DLD1 (cell line): Measurements from ENCODE around the gene CCDC78.

Experiments used
- in situ Hi-C: cut with HindIII; loops from 2 replicates; pipeline ENCODE4 v1.10.0; 2017; ENCODE audit warnings: low sequenced_read_pairs

The CCDC78 gene

DNA sequence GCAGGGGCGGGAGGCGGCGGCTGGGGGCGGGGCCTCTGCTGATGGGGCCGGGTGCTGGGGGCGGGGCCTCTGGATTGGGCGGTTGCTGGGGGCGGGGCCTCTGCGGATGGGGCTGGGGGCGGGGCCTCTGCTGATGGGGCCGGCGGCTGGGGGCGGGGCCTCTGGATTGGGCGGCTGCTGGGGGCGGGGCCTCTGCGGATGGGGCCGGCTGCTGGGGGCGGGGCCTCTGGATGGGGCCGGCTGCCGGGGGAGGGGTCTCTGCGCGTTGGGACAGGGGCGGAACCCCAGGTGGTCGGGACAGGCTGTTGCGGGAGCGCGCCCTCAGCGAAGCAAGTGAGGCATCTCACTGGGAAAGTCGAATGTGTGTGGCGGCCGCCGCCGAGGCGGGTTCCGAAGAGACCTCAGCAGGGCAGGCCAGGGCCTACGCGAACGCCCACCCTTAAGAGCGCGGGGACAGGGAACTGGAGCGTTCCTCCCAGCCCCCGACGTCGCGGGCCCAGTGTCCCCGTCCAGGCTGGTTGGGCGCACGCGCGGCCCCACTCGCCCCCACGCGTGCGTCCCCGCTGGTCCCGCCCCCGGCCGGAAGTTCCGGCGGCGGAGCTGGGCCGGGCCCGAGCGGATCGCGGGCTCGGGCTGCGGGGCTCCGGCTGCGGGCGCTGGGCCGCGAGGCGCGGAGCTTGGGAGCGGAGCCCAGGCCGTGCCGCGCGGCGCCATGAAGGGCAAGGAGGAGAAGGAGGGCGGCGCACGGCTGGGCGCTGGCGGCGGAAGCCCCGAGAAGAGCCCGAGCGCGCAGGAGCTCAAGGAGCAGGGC is 46.2 kb downstream of the CCDC78 start, which contains the start of gene STUB1:
Gene STUB1 (plus strand): TSS at position 597 of the 811 bp plus-strand sequence. CDS start 116 bp downstream, at position 713.
- in situ Hi-C loops, result no loop called here

GRCh38 chr16:678858-679813 is 47.1 kb downstream of the CCDC78 start:
- in situ Hi-C loops, result no loop called here

DNA sequence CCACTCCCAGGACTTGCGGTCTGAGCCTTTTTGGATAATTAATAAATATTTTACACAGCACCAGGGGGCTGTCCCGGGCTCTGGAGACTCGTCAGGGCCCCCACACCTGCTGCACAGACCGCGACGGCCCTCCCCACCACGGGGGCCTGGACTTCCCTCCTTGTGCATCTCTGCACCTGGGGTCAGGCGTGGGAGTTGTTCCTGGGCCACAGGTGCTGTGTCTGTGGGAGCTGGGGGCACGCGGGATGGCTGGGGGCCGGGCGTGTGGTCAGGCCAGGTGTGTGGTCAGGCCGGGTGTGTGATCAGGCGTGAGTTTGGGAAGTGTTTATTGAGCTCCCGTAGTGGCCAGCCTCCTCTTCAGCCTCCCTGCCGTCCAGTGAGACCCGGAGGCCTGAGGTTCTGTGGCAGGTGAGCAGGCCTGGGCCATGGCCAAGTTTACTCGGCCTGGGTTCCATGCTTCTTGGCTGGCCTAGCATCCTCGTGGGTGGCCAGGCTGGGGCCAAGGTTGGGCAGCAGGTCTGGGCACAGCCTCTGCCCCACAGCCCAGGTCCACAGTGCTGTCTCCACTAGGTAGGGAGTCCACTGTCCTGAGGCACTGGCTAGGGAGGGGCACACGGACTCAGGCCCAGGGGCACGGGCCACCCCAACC is 47.9 kb downstream of the CCDC78 start:
- in situ Hi-C loops, result no loop called here

- in situ Hi-C loops, result no loop called here
Measured at GRCh38 chr16:677316-678190, 48.7 kb downstream of the CCDC78 start.

GRCh38 chr16:676913-677312 is 49.3 kb downstream of the CCDC78 start:
- in situ Hi-C loops, result no loop called here

- in situ Hi-C loops, result no loop called here
Measured at GRCh38 chr16:676565-676902, 49.7 kb downstream of the CCDC78 start.

GRCh38 chr16:675884-676564 is 50.2 kb downstream of the CCDC78 start:
- in situ Hi-C loops, result no loop called here

GRCh38 chr16:674968-675883 is 51.0 kb downstream of the CCDC78 start, which contains the start of gene RHBDL1:
Gene RHBDL1 (plus strand): TSS chr16:675671. CDS start chr16:675791, 120 bp downstream.
- in situ Hi-C loops, result no loop called here

DNA sequence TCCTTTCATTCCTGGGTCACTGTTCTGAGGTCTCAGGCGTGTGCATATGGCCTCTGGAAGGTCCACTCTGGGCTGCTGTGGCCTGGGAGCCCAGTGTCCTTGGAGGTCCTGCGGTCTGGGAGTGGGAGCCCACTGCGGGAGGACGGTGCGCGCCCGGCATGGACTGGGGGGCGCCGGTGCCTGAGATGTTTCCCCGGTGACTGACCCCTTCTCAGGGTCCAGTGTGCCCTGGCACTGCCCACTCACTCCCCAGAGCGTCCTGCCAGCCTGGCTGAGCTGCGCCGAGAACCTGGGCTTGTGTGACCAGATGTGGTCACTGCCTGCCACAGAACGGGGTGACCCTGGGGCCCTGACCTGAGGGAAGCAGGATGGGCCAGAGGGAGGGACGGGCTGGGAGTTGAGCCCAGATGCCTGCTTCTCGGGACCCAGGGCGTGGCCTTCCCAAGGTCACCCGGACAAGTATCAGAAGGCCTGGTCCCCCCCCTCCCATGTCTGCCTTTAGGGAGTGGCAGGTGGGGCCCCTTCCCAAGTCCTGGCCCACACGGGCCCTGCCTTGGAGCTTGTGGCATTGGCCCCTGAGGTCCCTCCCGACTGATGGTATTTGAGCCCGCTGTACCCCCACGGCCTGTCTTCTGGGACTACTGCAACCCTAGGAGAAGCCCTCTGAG is 51.9 kb downstream of the CCDC78 start:
- in situ Hi-C loops, result no loop called here

DNA sequence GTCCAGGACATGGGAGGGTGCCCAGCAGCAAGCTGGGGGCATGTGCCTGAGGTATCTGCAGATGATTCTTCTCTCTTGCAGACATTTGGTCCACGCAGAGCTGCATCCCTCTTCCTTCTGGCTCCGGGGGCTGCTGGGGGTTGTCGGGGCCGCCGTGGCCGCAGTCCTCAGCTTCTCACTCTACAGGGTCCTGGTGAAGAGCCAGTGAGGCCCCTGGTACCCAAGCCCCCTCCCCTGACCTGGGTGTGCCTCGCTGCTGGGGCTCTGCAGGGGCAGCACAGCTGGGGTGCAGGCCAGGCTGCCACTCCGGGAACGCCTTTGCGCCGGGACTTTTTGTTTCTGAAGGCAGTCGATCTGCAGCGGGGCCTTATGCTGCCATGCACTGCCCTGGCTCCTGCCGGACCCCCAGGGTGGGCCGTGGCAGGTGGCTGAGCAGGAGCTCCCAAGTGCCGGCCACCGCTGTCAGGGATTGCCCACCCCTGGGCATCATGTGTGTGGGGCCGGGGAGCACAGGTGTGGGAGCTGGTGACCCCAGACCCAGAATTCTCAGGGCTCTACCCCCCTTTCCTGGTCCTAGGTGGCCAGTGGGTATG is 52.7 kb downstream of the CCDC78 start:
- in situ Hi-C loops, result no loop called here

GRCh38 chr16:672851-673250 is 53.4 kb downstream of the CCDC78 start:
- in situ Hi-C loops, result no loop called here
